ACC112 (cell line): ENCODE data around the gene TBC1D5.
A peak's percentile ranks its signal among the peaks of the same experiment; 100 is the strongest.

Experiments
- H2AFZ ChIP-seq: fragments of 200-600 bp; sonication (generic); one replicate; pipeline ENCODE4 v1.6.0; 2017; ENCODE audit warnings: antibody characterized with exemption, low read length; ENCODE audit not compliant: unreplicated experiment
- H3K27ac ChIP-seq: fragments of 200-600 bp; sonication (generic); 2 replicates; pipeline ENCODE4 v1.5.1; 2014; ENCODE audit warnings: low read depth, mild to moderate bottlenecking, antibody characterized with exemption, low read length, moderate library complexity
- H3K27me3 ChIP-seq: fragments of 200-600 bp; sonication (generic); 2 replicates; pipeline ENCODE4 v1.6.1; 2014; ENCODE audit warnings: mild to moderate bottlenecking, antibody characterized with exemption, low read length, moderate library complexity, mixed read lengths; ENCODE audit not compliant: insufficient read depth
- H3K36me3 ChIP-seq: fragments of 200-600 bp; sonication (generic); 2 replicates; pipeline ENCODE4 v1.6.1; 2016; ENCODE audit warnings: mild to moderate bottlenecking, antibody characterized with exemption, low read length, moderate library complexity, mixed read lengths; ENCODE audit not compliant: insufficient read depth
- H3K4me1 ChIP-seq: fragments of 200-600 bp; sonication (generic); one replicate; pipeline ENCODE4 v1.6.1; 2016; ENCODE audit warnings: low read length, mixed read lengths; ENCODE audit not compliant: insufficient read depth, unreplicated experiment, control insufficient read depth
- H3K4me3 ChIP-seq: fragments of 200-600 bp; sonication (generic); 2 replicates; pipeline ENCODE4 v1.5.1; 2014; ENCODE audit warnings: mild to moderate bottlenecking, low read depth, low read length
- H3K79me2 ChIP-seq: fragments of 200-600 bp; sonication (generic); one replicate; pipeline ENCODE4 v1.6.0; 2016; ENCODE audit warnings: low read length; ENCODE audit not compliant: control insufficient read depth, unreplicated experiment, insufficient read depth

Gene TBC1D5

GRCh38 chr3:17602126-17602525, 140.3 kb downstream of the TBC1D5 start:
- Histone ChIP-seq H3K4me1 (peaks cover 11% of the 10 kb centered on the region), H3K79me2 (no peaks in the 10 kb centered on the region), H3K27ac (no peak overlapping the region), H2AFZ (no peak overlapping the region), H3K4me3 (no peak overlapping the region), H3K27me3 (no peaks in the 10 kb centered on the region), H3K36me3 (peaks cover 11% of the 10 kb centered on the region)

GRCh38 chr3:17592956-17593355, 149.5 kb downstream of the TBC1D5 start:
- Histone ChIP-seq H3K27me3 (no peaks in the 10 kb centered on the region), H3K4me3 (no peak overlapping the region), H2AFZ (no peak overlapping the region), H3K79me2 (peaks cover 3% of the 10 kb centered on the region), H3K4me1 (no peaks in the 10 kb centered on the region), H3K27ac (no peak overlapping the region), H3K36me3 (0 out of 2 replicates have a peak, but pooled peaks cover 8% of the 10 kb centered on the region)

DNA sequence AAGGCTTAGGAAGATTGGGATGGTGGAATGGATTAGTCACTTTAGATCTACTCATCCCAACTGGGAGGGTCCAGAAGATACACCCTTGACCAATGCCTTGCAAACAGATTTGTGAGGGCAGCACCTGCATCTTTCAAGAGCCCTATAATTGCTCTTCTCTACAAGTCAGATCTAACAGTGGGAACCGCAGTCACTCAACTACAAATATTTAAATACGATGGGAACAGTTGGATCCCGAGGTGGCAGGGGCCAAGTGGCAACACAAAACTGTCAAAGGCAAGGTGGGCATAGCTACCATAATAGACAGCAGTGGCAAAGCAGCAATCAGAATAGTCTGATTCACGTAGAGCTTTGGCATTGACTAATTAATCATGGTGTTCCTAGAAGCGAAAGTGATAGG, 152.0 kb downstream of the TBC1D5 start:
- Histone ChIP-seq H3K4me3 (no peak overlapping the region), H3K27me3 (no peaks in the 10 kb centered on the region), H3K79me2 (peaks cover 3% of the 10 kb centered on the region), H3K4me1 (peaks cover 12% of the 10 kb centered on the region), H3K36me3 (0 out of 2 replicates have a peak, but pooled peaks cover 8% of the 10 kb centered on the region), H3K27ac (no peak overlapping the region), H2AFZ (no peak overlapping the region)

GRCh38 chr3:17589888-17590287, 152.5 kb downstream of the TBC1D5 start:
- H3K4me3 ChIP-seq = no peak overlapping the region
- H2AFZ ChIP-seq = no peak overlapping the region
- no peak overlapping the region for H3K27ac ChIP-seq
- peaks cover 3% of the 10 kb centered on the region for H3K79me2 ChIP-seq
- no peaks in the 10 kb centered on the region for H3K27me3 ChIP-seq
- H3K36me3 ChIP-seq = 0 out of 2 replicates have a peak, but pooled peaks cover 8% of the 10 kb centered on the region
- H3K4me1 ChIP-seq = peaks cover 16% of the 10 kb centered on the region

GRCh38 chr3:17588422-17588821, 154.0 kb downstream of the TBC1D5 start:
- 0 out of 2 replicates have a peak, but pooled peaks cover 8% of the 10 kb centered on the region for H3K36me3 ChIP-seq
- H3K27ac ChIP-seq = no peak overlapping the region
- peaks cover 3% of the 10 kb centered on the region for H3K79me2 ChIP-seq
- no peak overlapping the region for H3K4me3 ChIP-seq
- peaks cover 16% of the 10 kb centered on the region for H3K4me1 ChIP-seq
- no peak overlapping the region for H2AFZ ChIP-seq
- H3K27me3 ChIP-seq = no peaks in the 10 kb centered on the region

GRCh38 chr3:17585394-17586325, 156.8 kb downstream of the TBC1D5 start:
- H2AFZ ChIP-seq = no peak overlapping the region
- H3K36me3 ChIP-seq = 0 out of 2 replicates have a peak, but pooled peaks cover 7% of the 10 kb centered on the region
- no peaks in the 10 kb centered on the region for H3K27me3 ChIP-seq
- peaks cover 16% of the 10 kb centered on the region for H3K4me1 ChIP-seq
- no peak overlapping the region for H3K4me3 ChIP-seq
- H3K79me2 ChIP-seq = peaks cover 3% of the 10 kb centered on the region
- H3K27ac ChIP-seq = peak overlapping the region; percentile 18

DNA sequence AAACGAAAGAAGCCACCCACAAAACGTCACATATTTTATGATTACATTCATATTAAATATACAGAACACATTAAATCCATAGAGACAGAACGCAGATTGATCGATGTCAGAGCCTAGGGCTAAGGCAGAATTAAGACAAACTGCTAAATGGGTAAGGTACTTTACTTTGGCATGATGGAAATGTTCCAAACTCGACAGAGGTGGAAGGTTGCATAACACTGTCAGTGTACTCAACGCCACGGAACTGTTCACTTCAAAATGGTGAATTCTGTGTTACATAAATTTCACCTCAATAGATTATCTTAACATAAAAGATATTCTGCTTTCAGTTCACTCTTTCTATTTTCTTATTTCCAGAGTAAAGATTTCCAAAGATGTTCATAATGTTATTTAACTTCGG, 158.4 kb downstream of the TBC1D5 start:
- Histone ChIP-seq H3K4me3 (no peak overlapping the region), H2AFZ (no peak overlapping the region), H3K36me3 (no peaks in the 10 kb centered on the region), H3K4me1 (peaks cover 23% of the 10 kb centered on the region), H3K27ac (no peak overlapping the region), H3K27me3 (no peaks in the 10 kb centered on the region), H3K79me2 (peaks cover 1% of the 10 kb centered on the region)

GRCh38 chr3:17583530-17583929, 158.9 kb downstream of the TBC1D5 start:
- no peak overlapping the region for H2AFZ ChIP-seq
- peaks cover 27% of the 10 kb centered on the region for H3K4me1 ChIP-seq
- no peaks in the 10 kb centered on the region for H3K36me3 ChIP-seq
- H3K27ac ChIP-seq = no peak overlapping the region
- H3K79me2 ChIP-seq = no peaks in the 10 kb centered on the region
- H3K27me3 ChIP-seq = no peaks in the 10 kb centered on the region
- H3K4me3 ChIP-seq = no peak overlapping the region

DNA sequence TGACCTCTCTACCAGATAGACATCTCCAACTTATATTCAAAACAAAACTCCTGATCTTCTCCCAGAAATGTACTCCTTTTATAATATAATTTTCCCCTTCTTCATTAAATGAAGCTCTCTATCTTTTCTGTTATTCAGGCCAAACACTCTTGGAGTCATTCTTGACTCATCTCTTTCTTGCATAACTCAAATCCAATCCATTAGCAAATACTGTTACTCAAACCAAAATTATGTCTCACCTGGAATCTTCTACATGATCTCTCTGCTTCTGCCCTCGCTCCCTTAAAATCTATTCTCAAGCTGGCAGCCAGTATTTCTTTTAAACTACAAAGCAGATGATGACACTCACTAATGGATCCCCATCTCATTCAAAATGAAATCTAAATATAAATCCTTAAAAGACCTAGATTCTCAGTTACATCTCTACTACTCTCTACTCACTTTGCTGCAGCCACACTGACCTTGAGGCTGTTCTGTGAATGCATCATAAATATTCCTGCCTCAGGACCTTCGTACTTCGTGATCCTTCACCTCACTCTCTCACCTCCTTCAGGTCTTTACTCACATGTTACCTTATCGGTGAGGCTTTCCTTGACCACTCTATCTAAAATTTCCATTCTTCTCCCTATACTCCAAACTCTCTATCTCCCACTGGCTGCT, 160.9 kb downstream of the TBC1D5 start:
- no peak overlapping the region for H3K27ac ChIP-seq
- peaks cover 35% of the 10 kb centered on the region for H3K4me1 ChIP-seq
- no peaks in the 10 kb centered on the region for H3K36me3 ChIP-seq
- H3K27me3 ChIP-seq = no peaks in the 10 kb centered on the region
- H2AFZ ChIP-seq = no peak overlapping the region
- no peaks in the 10 kb centered on the region for H3K79me2 ChIP-seq
- no peak overlapping the region for H3K4me3 ChIP-seq

GRCh38 chr3:17580901-17581300, 161.5 kb downstream of the TBC1D5 start:
- Histone ChIP-seq H2AFZ (no peak overlapping the region), H3K27me3 (no peaks in the 10 kb centered on the region)

More at GRCh38 chr3:17580901-17581300, 161.5 kb downstream of the TBC1D5 start:
- peaks cover 28% of the 10 kb centered on the region for H3K4me1 ChIP-seq
- H3K27ac ChIP-seq = no peak overlapping the region
- no peaks in the 10 kb centered on the region for H3K36me3 ChIP-seq
- H3K4me3 ChIP-seq = no peak overlapping the region
- no peaks in the 10 kb centered on the region for H3K79me2 ChIP-seq
